ENCODE measurements around the gene CNBD2. TPM values are rescaled to one million over a fixed set of nuclear protein-coding genes. Genes with fewer than 3 reads are reported as not detected.
"Not testable (repeated sequence)": the region's sequence is repeated elsewhere in the genome, so short reads cannot be mapped to it uniquely, and the experiment has no call there.

CNBD2 gene
- 3.6 TPM for polyA plus RNA-seq (2012; ENCODE audit: low read depth, missing spikeins)

DNA sequence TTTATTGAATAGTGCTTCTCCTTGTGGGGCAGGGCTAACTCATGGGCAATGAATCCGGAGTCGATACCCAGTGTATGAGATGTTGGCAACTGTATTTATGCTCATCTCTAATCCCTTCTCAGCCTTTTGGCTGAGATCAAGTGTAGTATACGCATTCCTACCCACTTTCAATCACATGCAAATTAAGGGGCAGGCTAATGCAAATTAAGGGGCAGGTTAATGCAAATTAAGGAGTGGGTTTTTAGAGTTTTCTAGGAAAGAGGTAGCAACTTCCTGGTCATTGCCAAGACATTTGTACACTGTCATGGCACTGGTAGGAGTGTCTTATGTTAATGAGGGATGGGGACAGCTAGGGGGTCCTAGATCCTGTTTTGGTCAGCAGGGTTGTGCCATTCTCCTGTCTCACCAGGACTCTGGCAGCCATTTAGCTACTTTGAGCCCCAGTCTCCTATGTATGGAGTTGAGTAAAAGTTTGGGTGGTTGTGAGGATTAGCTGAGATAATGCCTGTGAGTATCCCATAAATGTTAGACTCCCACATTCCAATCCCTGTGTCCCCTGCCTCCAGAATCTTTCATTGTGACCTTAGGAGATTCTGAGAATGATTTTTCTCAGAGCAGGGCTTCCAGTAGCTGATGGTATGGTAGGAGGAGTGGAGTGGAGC lies at the start of gene CNBD2:
Gene CNBD2, plus strand, starts transcription at position 612 of the 662 bp plus-strand sequence. CDS start 173 bp downstream, outside the sequence.
- no peak for TF ChIP-seq SPI1 (IDR thresholded peaks at IDR 0.05; ENCODE audit: low read depth, low read length)
- TF ChIP-seq TAF1 (IDR thresholded peaks at IDR 0.05; ENCODE audit: low read depth, low read length), result no peak
- TF ChIP-seq POLR2AphosphoS5 (IDR thresholded peaks at IDR 0.05; ENCODE audit: low read depth, low read length), result no peak
- no peak for TF ChIP-seq POLR2A (IDR thresholded peaks at IDR 0.05; ENCODE audit: low read depth, low read length)
- no peak for TF ChIP-seq POU2F2 (IDR thresholded peaks at IDR 0.05; ENCODE audit: low read depth, low read length)
- TF ChIP-seq PAX5 (IDR thresholded peaks at IDR 0.05; ENCODE audit: insufficient read depth, low read length, severe bottlenecking), result no peak
- no peak for FAIRE-seq
- DNase-seq (ENCODE audit: insufficient read length, low spot score), result no peak

DNA sequence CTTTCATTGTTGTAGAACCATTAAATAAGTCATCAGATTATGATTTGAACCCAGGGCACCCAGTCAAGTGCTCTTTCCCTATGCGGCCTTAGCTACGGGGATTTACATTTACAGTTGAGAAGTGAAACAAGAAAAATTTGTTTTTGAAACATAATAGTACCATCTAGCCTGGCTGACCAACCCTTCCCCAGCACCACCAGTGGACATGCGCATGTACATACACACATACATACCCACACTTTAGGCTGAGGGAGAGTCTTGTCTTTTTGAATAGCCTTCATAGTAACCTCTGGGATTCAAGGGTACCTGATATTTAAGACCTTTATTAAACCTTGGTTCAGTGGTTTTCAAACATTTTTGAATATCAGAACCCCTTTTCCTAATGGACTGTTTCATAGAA lies 47.9 kb upstream of the CNBD2 start:
- FAIRE-seq (no peak), DNase-seq (ENCODE audit: insufficient read length, low spot score) (no peak)
- no peak for TF ChIP-seq PAX5 (IDR thresholded peaks at IDR 0.05; ENCODE audit: insufficient read depth, low read length, severe bottlenecking)
- TF ChIP-seq POU2F2 (IDR thresholded peaks at IDR 0.05; ENCODE audit: low read depth, low read length), result no peak
- TF ChIP-seq POLR2A (IDR thresholded peaks at IDR 0.05; ENCODE audit: low read depth, low read length), result no peak
- no peak for TF ChIP-seq SPI1 (IDR thresholded peaks at IDR 0.05; ENCODE audit: low read depth, low read length)
- no peak for TF ChIP-seq TAF1 (IDR thresholded peaks at IDR 0.05; ENCODE audit: low read depth, low read length)
- TF ChIP-seq POLR2AphosphoS5 (IDR thresholded peaks at IDR 0.05; ENCODE audit: low read depth, low read length), result no peak

DNA sequence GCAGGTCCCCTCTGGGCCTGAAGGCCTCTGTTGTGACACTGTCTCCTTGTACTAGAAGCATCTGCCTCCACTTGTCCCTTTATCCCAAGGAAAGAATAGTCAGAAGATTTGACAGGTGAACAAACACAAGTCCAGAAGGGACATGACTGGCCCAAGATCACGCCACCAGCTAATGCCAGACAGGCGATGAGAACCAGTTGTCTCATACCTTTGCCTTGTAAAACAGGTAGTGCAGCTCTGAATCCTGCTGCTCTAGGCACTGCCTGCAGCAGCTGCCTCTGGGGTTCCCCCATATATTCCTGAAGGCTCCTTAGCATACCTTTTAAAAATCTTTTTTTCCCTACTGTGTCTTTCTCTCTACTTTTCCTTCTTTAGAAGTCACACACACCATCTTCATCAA lies 39.1 kb upstream of the CNBD2 start:
- no peak for FAIRE-seq

DNA sequence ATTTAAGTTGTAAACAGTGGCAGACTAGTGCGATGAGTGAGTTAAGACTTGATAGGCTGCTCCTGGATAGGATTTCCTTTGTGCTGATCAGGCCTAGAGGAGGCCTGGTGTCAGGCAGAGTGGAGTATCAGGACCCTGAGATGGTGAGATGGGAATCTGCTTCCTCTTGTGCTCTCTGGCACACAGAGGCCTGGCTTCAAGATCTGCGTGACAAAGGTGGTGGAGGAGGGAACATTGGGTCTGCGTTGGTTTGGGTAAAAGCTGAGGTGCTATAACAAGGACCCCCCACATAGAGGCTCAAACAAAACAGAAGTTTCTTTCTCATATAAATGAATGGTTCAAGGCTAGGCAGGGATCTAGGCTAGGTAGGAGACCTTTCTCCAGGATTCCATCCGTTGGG lies 34.3 kb upstream of the CNBD2 start:
- FAIRE-seq (no peak), DNase-seq (ENCODE audit: insufficient read length, low spot score) (no peak)
- TF ChIP-seq POLR2A (IDR thresholded peaks at IDR 0.05; ENCODE audit: low read depth, low read length), result no peak
- no peak for TF ChIP-seq TAF1 (IDR thresholded peaks at IDR 0.05; ENCODE audit: low read depth, low read length)
- no peak for TF ChIP-seq POU2F2 (IDR thresholded peaks at IDR 0.05; ENCODE audit: low read depth, low read length)
- TF ChIP-seq POLR2AphosphoS5 (IDR thresholded peaks at IDR 0.05; ENCODE audit: low read depth, low read length), result no peak
- no peak for TF ChIP-seq SPI1 (IDR thresholded peaks at IDR 0.05; ENCODE audit: low read depth, low read length)
- no peak for TF ChIP-seq PAX5 (IDR thresholded peaks at IDR 0.05; ENCODE audit: insufficient read depth, low read length, severe bottlenecking)

More for the DNA sequence above, 39.1 kb upstream of the CNBD2 start:
- DNase-seq (ENCODE audit: insufficient read length, low spot score), result no peak
- no peak for TF ChIP-seq TAF1 (IDR thresholded peaks at IDR 0.05; ENCODE audit: low read depth, low read length)

DNA sequence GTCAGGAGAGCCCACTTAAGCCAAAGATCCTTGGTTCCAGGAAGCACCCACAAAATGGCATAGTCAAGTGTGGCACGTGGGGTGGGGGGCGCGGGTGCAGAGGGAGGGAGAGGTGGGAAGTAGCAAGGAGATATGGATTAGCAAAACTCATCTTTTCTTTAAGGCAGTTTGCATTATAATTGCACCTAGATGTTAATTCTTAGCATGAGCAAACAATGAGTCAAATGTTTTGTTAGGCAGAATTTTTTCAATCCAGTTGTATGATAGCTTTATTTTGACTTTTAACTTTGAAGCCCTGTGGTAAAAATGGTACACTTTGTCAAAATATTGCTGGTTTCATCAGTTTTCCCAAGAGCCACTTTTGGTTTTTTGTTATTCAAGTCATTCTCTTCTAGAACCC lies 29.1 kb upstream of the CNBD2 start:
- no peak for DNase-seq (ENCODE audit: insufficient read length, low spot score)
- FAIRE-seq, result no peak

DNA sequence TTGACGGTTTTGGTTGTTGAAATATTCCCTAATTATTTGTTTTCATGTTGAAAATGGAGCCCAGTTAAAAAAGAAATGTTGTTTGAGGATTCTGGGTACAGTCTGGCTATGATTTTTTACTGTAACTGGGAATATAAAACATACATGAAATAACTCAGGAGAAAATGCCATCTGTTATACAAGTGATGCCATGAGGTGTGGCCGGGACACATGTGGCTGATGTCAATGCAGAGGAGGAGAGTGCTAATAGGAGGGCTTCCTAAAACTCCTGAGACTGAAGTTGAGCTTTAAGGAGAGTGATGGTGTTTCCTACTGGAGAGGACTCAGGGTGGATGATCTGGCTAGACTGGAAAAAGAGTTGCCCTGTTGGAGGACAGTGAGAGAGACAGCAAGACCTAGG lies 26.8 kb upstream of the CNBD2 start:
- DNase-seq (ENCODE audit: insufficient read length, low spot score), result no peak

More for the DNA sequence above, 29.1 kb upstream of the CNBD2 start:
- no peak for TF ChIP-seq POU2F2 (IDR thresholded peaks at IDR 0.05; ENCODE audit: low read depth, low read length)
- no peak for TF ChIP-seq POLR2AphosphoS5 (IDR thresholded peaks at IDR 0.05; ENCODE audit: low read depth, low read length)
- TF ChIP-seq PAX5 (IDR thresholded peaks at IDR 0.05; ENCODE audit: insufficient read depth, low read length, severe bottlenecking), result no peak
- no peak for TF ChIP-seq TAF1 (IDR thresholded peaks at IDR 0.05; ENCODE audit: low read depth, low read length)
- TF ChIP-seq SPI1 (IDR thresholded peaks at IDR 0.05; ENCODE audit: low read depth, low read length), result no peak
- no peak for TF ChIP-seq POLR2A (IDR thresholded peaks at IDR 0.05; ENCODE audit: low read depth, low read length)

DNA sequence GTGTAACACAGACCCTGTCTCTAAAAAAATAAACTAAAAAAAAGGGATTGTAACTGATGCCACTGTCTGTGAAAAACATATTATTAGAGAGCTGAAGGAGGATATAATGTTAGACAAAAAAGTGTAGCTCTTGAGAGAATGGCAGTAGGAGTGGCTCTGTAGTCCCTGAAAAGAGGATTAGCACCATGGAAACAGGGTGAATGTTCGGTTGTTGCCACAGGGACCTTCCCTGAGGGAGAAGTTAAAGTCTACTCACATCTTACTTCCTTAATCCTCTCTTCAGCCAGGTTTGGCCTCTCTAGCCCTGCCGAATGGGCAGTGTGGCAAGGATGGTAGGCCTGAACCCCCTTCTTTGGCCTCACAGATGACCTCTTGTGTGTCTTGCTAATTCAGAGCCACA lies 26.1 kb upstream of the CNBD2 start:
- no peak for DNase-seq (ENCODE audit: insufficient read length, low spot score)
- no peak for FAIRE-seq
- no peak for TF ChIP-seq PAX5 (IDR thresholded peaks at IDR 0.05; ENCODE audit: insufficient read depth, low read length, severe bottlenecking)
- no peak for TF ChIP-seq POLR2AphosphoS5 (IDR thresholded peaks at IDR 0.05; ENCODE audit: low read depth, low read length)
- TF ChIP-seq SPI1 (IDR thresholded peaks at IDR 0.05; ENCODE audit: low read depth, low read length), result no peak
- TF ChIP-seq POLR2A (IDR thresholded peaks at IDR 0.05; ENCODE audit: low read depth, low read length), result no peak
- TF ChIP-seq POU2F2 (IDR thresholded peaks at IDR 0.05; ENCODE audit: low read depth, low read length), result no peak
- no peak for TF ChIP-seq TAF1 (IDR thresholded peaks at IDR 0.05; ENCODE audit: low read depth, low read length)

More for the DNA sequence above, 26.8 kb upstream of the CNBD2 start:
- no peak for TF ChIP-seq TAF1 (IDR thresholded peaks at IDR 0.05; ENCODE audit: low read depth, low read length)
- TF ChIP-seq POLR2AphosphoS5 (IDR thresholded peaks at IDR 0.05; ENCODE audit: low read depth, low read length), result no peak
- no peak for TF ChIP-seq PAX5 (IDR thresholded peaks at IDR 0.05; ENCODE audit: insufficient read depth, low read length, severe bottlenecking)
- no peak for TF ChIP-seq POLR2A (IDR thresholded peaks at IDR 0.05; ENCODE audit: low read depth, low read length)
- TF ChIP-seq SPI1 (IDR thresholded peaks at IDR 0.05; ENCODE audit: low read depth, low read length), result no peak
- TF ChIP-seq POU2F2 (IDR thresholded peaks at IDR 0.05; ENCODE audit: low read depth, low read length), result no peak
- no peak for FAIRE-seq

DNA sequence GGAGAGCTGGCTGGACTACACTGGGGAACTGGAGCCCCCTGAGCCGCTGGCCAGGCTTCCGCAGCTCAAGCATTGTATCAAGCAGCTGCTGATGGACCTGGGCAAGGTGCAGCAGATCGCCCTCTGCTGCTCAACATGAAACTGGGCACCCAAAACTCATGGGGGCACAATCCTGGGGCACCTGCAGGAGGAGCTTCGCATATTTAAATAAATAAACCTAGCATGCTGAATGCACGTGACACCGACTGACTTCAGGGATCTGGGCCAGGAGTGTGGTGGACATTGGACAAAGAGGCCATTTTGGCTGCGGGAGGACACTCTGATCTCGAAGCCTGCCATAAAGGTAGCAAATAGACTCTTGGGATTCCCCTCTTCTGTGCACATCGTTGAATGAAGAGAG lies 20.9 kb upstream of the CNBD2 start:
- no peak for DNase-seq (ENCODE audit: insufficient read length, low spot score)

DNA sequence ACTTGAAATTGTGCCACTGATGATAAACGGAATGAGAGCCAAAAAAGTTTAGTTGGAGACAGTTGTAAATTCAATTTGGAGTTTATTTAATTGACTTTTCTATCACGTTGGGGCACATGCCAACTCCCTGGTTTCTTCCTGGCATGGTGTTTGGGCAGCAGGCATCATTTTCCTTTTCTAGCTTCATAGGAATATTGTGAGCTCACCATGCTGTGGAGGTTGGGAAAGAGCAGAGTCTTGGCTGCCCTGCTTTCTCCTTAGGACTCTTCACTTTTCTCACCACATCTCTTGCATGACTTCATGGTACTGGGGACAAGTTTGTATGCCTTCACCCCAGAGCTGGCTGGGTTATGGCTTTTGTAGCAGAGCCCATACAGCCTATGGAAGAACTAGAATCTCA lies 20.5 kb upstream of the CNBD2 start:
- TF ChIP-seq PAX5 (IDR thresholded peaks at IDR 0.05; ENCODE audit: insufficient read depth, low read length, severe bottlenecking) (no peak), POU2F2 (IDR thresholded peaks at IDR 0.05; ENCODE audit: low read depth, low read length) (no peak), POLR2AphosphoS5 (IDR thresholded peaks at IDR 0.05; ENCODE audit: low read depth, low read length) (no peak), SPI1 (IDR thresholded peaks at IDR 0.05; ENCODE audit: low read depth, low read length) (no peak), TAF1 (IDR thresholded peaks at IDR 0.05; ENCODE audit: low read depth, low read length) (no peak), POLR2A (IDR thresholded peaks at IDR 0.05; ENCODE audit: low read depth, low read length) (no peak)
- no peak for DNase-seq (ENCODE audit: insufficient read length, low spot score)
- no peak for FAIRE-seq

More for the DNA sequence above, 20.9 kb upstream of the CNBD2 start:
- TF ChIP-seq SPI1 (IDR thresholded peaks at IDR 0.05; ENCODE audit: low read depth, low read length) (no peak), POLR2A (IDR thresholded peaks at IDR 0.05; ENCODE audit: low read depth, low read length) (no peak), POU2F2 (IDR thresholded peaks at IDR 0.05; ENCODE audit: low read depth, low read length) (no peak), PAX5 (IDR thresholded peaks at IDR 0.05; ENCODE audit: insufficient read depth, low read length, severe bottlenecking) (no peak), TAF1 (IDR thresholded peaks at IDR 0.05; ENCODE audit: low read depth, low read length) (no peak), POLR2AphosphoS5 (IDR thresholded peaks at IDR 0.05; ENCODE audit: low read depth, low read length) (no peak)
- FAIRE-seq, result no peak

DNA sequence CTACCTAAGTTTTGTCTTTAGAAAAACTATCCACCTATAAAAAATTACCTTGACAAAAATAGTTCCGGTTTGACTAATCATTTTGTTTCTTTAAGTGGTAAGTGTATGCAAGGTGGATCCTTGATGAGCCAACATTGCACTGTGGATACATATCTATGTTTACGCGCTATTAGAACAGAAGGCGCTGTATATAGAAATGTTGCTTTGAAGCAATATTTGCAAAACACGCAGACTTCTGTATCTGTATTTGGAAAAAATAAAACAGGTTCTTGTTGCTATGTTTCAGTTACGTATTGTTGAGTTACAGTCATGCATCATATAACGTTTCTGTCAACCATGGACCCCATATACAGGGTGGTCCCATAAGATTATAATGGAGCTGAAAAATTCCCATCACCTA lies 18.3 kb upstream of the CNBD2 start:
- no peak for DNase-seq (ENCODE audit: insufficient read length, low spot score)
- no peak for FAIRE-seq
- TF ChIP-seq TAF1 (IDR thresholded peaks at IDR 0.05; ENCODE audit: low read depth, low read length) (no peak), POLR2A (IDR thresholded peaks at IDR 0.05; ENCODE audit: low read depth, low read length) (no peak), PAX5 (IDR thresholded peaks at IDR 0.05; ENCODE audit: insufficient read depth, low read length, severe bottlenecking) (no peak), POLR2AphosphoS5 (IDR thresholded peaks at IDR 0.05; ENCODE audit: low read depth, low read length) (no peak)

DNA sequence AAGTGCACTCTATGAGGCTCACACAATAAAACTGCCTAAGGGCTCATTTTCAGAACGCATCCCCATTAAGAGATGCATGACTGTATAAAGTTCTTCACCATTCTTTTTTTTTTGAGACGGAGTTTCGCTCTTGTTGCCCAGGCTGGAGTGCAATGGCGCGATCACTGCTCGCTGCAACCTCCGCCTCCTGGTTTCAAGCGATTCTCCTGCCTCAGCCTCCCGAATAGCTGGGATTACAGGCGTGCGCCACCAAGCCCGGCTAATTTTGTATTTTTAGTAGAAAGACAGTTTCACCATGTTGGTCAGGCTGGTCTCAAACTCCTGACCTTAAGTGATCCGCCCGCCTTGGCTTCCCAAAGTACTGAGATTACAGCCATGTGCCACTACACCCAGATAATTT lies 16.3 kb upstream of the CNBD2 start:
- not testable (repeated sequence) for FAIRE-seq; DNase-seq (ENCODE audit: insufficient read length, low spot score)

Measured in GM12891 (cell line).